ENCODE data around the gene SLC28A2. TPM values are rescaled to one million over a fixed set of nuclear protein-coding genes. Genes with fewer than 3 reads are reported as not detected.

Gene SLC28A2
- total RNA-seq, 1 experiment from 2014 or later: not detected

DNA sequence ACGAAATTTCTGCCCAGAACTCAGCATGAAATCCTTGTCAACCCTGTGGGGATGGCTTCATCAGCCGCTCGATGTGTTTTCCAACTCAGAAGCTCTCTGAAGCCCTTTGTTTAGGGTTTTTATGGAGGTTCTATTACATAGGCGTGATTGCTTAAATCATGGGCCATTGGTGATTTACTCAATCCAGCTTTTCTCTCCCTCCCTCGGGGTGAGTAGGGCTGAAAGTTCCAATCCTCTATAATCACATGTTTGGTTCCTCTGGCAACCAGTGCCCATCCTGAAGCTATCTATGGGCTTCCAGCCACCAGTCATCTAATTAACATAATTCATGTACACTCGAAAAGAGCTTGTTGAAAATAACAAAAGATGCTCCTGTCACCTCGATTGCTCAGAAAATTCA lies 74.7 kb downstream of the SLC28A2 start:
- peaks cover 5% of the 10 kb centered on the region; the same call in 1 of the 2 replicates for H3K27me3 Mint-ChIP-seq (ENCODE audit: low read depth)
- Histone ChIP-seq H3K27me3 (ENCODE audit: insufficient read depth, low read length) (no peaks in the 10 kb centered on the region), H4K20me1 (ENCODE audit: control insufficient read depth, insufficient read depth, insufficient read length) (no peaks in the 10 kb centered on the region), H2AFZ (ENCODE audit: low read length) (no peak overlapping the region), H3K27ac (ENCODE audit: insufficient read length, low read depth, low read length) (no peak overlapping the region), H3K23me2 (ENCODE audit: insufficient read length, low read depth, low read length, poor library complexity, severe bottlenecking) (no peaks in the 10 kb centered on the region), H3K4me1 (ENCODE audit: insufficient read depth, low read length) (peaks cover 7% of the 10 kb centered on the region; the same call in 1 of the 2 replicates), H3K23ac (ENCODE audit: insufficient read length, low read depth, low read length) (no peak overlapping the region), H3K9me3 (ENCODE audit: control insufficient read depth, low read depth, low read length) (no peaks in the 10 kb centered on the region), H4K5ac (ENCODE audit: insufficient read length, low read depth, low read length) (no peak overlapping the region), H4K91ac (ENCODE audit: insufficient read length, low read depth, low read length) (no peak overlapping the region), H3K14ac (ENCODE audit: insufficient read depth, low read length) (no peak overlapping the region), H2BK120ac (ENCODE audit: low read depth, low read length, poor library complexity, severe bottlenecking) (no peak overlapping the region), H2BK20ac (ENCODE audit: low read depth, low read length, poor library complexity, severe bottlenecking) (peak overlapping the region; percentile 14), H2AK5ac (ENCODE audit: insufficient read length, low read length) (no peak overlapping the region), H4K8ac (replicated peaks; ENCODE audit: insufficient read length, low read depth, low read length) (no peak overlapping the region), H2BK5ac (ENCODE audit: insufficient read length, low read length) (no peak overlapping the region), H3K79me1 (ENCODE audit: insufficient read depth, low read depth, low read length, poor library complexity, severe bottlenecking) (no peaks in the 10 kb centered on the region), H3K4ac (ENCODE audit: low read depth, low read length) (no peak overlapping the region), H3K18ac (ENCODE audit: insufficient read length, low read depth, low read length) (peak overlapping the region; percentile 16), H2BK12ac (ENCODE audit: insufficient read length, low read depth, low read length) (peak overlapping the region; percentile 73), H3K56ac (ENCODE audit: insufficient read length, low read depth, low read length) (no peak overlapping the region), H3K4me2 (ENCODE audit: insufficient read depth, insufficient read length, low read length) (no peak overlapping the region), H3K9ac (ENCODE audit: extremely low read depth, insufficient read length, low read length) (no peak overlapping the region), H2BK15ac (ENCODE audit: low read depth, low read length) (no peak overlapping the region; the same call in 1 of the 2 replicates), H3T11ph (ENCODE audit: low read length) (no peak overlapping the region), H3K79me2 (ENCODE audit: insufficient read depth, low read length) (no peaks in the 10 kb centered on the region)
- H3K27ac Mint-ChIP-seq: no peak overlapping the region
- no peak overlapping the region for H3K4me3 Mint-ChIP-seq
- H3K9me3 Mint-ChIP-seq: no peaks in the 10 kb centered on the region
- no peak for DNase-seq
- TF ChIP-seq, protein P1, sequence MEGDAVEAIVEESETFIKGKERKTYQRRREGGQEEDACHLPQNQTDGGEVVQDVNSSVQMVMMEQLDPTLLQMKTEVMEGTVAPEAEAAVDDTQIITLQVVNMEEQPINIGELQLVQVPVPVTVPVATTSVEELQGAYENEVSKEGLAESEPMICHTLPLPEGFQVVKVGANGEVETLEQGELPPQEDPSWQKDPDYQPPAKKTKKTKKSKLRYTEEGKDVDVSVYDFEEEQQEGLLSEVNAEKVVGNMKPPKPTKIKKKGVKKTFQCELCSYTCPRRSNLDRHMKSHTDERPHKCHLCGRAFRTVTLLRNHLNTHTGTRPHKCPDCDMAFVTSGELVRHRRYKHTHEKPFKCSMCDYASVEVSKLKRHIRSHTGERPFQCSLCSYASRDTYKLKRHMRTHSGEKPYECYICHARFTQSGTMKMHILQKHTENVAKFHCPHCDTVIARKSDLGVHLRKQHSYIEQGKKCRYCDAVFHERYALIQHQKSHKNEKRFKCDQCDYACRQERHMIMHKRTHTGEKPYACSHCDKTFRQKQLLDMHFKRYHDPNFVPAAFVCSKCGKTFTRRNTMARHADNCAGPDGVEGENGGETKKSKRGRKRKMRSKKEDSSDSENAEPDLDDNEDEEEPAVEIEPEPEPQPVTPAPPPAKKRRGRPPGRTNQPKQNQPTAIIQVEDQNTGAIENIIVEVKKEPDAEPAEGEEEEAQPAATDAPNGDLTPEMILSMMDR (conservative IDR thresholded peaks at IDR 0.05): no peak
- H3K36me3 Mint-ChIP-seq (ENCODE audit: insufficient read depth in 1 of 3, low read depth in 3 of 3): no peaks in the 10 kb centered on the region
- H3K4me1 Mint-ChIP-seq: peaks cover 19 to 21% of the 10 kb centered on the region in 2 experiments
- no CpG with 5 or more reads among the region's 7 CpGs for WGBS (ENCODE audit: extremely low coverage, insufficient read length, low lambda C conversion rate)

Other genes with a start within 250 kb of the SLC28A2 start
- gene SORD, start 229.0 kb upstream of the SLC28A2 start, total RNA-seq (2021): 35.2 and 37.9 TPM in 2 replicates
- 0.29 and 0.42 TPM in 2 replicates for gene DUOX2, start 138.1 kb upstream of the SLC28A2 start, total RNA-seq (2021)
- not detected in 2 replicates for gene DUOXA2, start 137.9 kb upstream of the SLC28A2 start, total RNA-seq (2021)
- gene DUOXA1, start 122.4 kb upstream of the SLC28A2 start, total RNA-seq (2021): 1.2 and 1.3 TPM in 2 replicates
- 2.3 and 2.6 TPM in 2 replicates for gene DUOX1, start 122.2 kb upstream of the SLC28A2 start, total RNA-seq (2021)
- 21.7 and 22.3 TPM in 2 replicates for gene SHF, start 64.3 kb upstream of the SLC28A2 start, total RNA-seq (2021)
- gene GATM, start 126.3 kb downstream of the SLC28A2 start, total RNA-seq (2021): 9.0 and 10.7 TPM in 2 replicates

Data from H9 (cell line).